GM12865 (cell line): ENCODE results near the gene SLC2A11.

Experiments
- DNase-seq: peaks from one replicate; pipeline ENCODE4 v3.0.0; 2010; ENCODE audit warnings: low read depth
- H3K4me3 ChIP-seq: 2 replicates; pipeline ENCODE4 v1.5.1; 2011; ENCODE audit warnings: mild to moderate bottlenecking, low read depth, low read length, control low read depth
- CTCF ChIP-seq: IDR thresholded peaks from 2 replicates; pipeline ENCODE4 v1.5.1; 2011; ENCODE audit warnings: low read length, control low read depth, low read depth, inconsistent platforms; ENCODE audit not compliant: insufficient read depth; ENCODE audit errors: missing control alignments

SLC2A11 gene

GRCh38 chr22:23882370-23882769 is 24.7 kb downstream of the SLC2A11 start:
- H3K4me3 ChIP-seq, result no peak overlapping the region
- TF ChIP-seq CTCF, result no peak
- DNase-seq, result no peak

GRCh38 chr22:23883658-23884057 is 26.0 kb downstream of the SLC2A11 start:
- no peak overlapping the region for H3K4me3 ChIP-seq
- TF ChIP-seq CTCF, result no peak
- no peak for DNase-seq

GRCh38 chr22:23884140-23884539 is 26.5 kb downstream of the SLC2A11 start:
- no peak for TF ChIP-seq CTCF
- H3K4me3 ChIP-seq, result no peak overlapping the region
- no peak for DNase-seq

GRCh38 chr22:23888615-23889401 is 31.1 kb downstream of the SLC2A11 start:
- no peak overlapping the region for H3K4me3 ChIP-seq
- no peak for DNase-seq
- no peak for TF ChIP-seq CTCF

GRCh38 chr22:23889620-23890019 is 31.9 kb downstream of the SLC2A11 start:
- TF ChIP-seq CTCF, result no peak
- H3K4me3 ChIP-seq, result no peak overlapping the region
- no peak for DNase-seq

GRCh38 chr22:23891726-23892125 is 34.1 kb downstream of the SLC2A11 start:
- DNase-seq, result no peak
- H3K4me3 ChIP-seq, result no peak overlapping the region
- TF ChIP-seq CTCF, result no peak

GRCh38 chr22:23892130-23892529 is 34.5 kb downstream of the SLC2A11 start:
- no peak for TF ChIP-seq CTCF
- no peak for DNase-seq
- H3K4me3 ChIP-seq, result no peak overlapping the region
